B cell (primary cell): ENCODE measurements around the gene GPR25. TPM values are rescaled to one million over a fixed set of nuclear protein-coding genes. Genes with fewer than 3 reads are reported as not detected.

Experiments used
- ATAC-seq: fragments of 200-7000 bp; cut with Tn5 transposase; one replicate; pipeline ENCODE4 v1.10.0; 2021; ENCODE audit warnings: low read depth, mild to moderate bottlenecking, moderate number of reproducible peaks, moderate library complexity
- CTCF ChIA-PET: fragments of 350-600 bp; sonication (Branson Sonifier 250); formaldehyde crosslinking; loops from one replicate; lab custom pipeline; 2021; ENCODE audit warnings: antibody characterized with exemption, inconsistent platforms; lab: Charles Lee
- POLR2A ChIA-PET: fragments of 350-600 bp; sonication (Branson Sonifier 250); formaldehyde crosslinking; loops from one replicate; lab custom pipeline; 2021; ENCODE audit warnings: antibody characterized with exemption; lab: Charles Lee
- DNase-seq: peaks from one replicate; pipeline ENCODE4 v3.0.0; 2013
- H2AFZ ChIP-seq: 2 replicates; pipeline ENCODE4 v1.6.1; 2012; ENCODE audit warnings: mild to moderate bottlenecking, low read depth, low read length; ENCODE audit not compliant: insufficient read depth, poor library complexity, severe bottlenecking
- H3K27ac ChIP-seq, 2 donors: 1 replicate in 1 of 2; 2 replicates in 1 of 2; pipeline ENCODE4 v1.5.1; 2012 to 2013; ENCODE audit warnings: low read length in 2 of 2, mild to moderate bottlenecking in 2 of 2, moderate library complexity in 1 of 2
- H3K27me3 ChIP-seq, 4 experiments: fragments of 200-600 bp in 1 of 4; sonication (generic) in 1 of 4; replicated peaks in 1 of 4; 1 replicate in 2 of 4; 2 replicates in 2 of 4; pipeline versions ENCODE4 v1.6.1 to v1.7.0; 2013 to 2016; ENCODE audit warnings: low read length in 3 of 4, mild to moderate bottlenecking in 2 of 4, mixed read lengths in 1 of 4, moderate library complexity in 1 of 4; ENCODE audit not compliant: insufficient read depth in 4 of 4, control insufficient read depth in 3 of 4; ENCODE audit errors: control extremely low read depth in 1 of 4
- H3K36me3 ChIP-seq, 2 experiments: replicated peaks in 1 of 2; 1 replicate in 1 of 2; 2 replicates in 1 of 2; pipeline versions ENCODE4 v1.6.1 to v1.7.1; 2013; ENCODE audit warnings: low read length in 1 of 2; ENCODE audit not compliant: insufficient read depth in 2 of 2, control insufficient read depth in 1 of 2; ENCODE audit errors: control extremely low read depth in 1 of 2, extremely low read depth in 1 of 2
- H3K4me1 ChIP-seq, 2 donors: fragments of 200-600 bp in 1 of 2; sonication (generic) in 1 of 2; 1 replicate in 1 of 2; 2 replicates in 1 of 2; pipeline versions ENCODE4 v1.5.1 to v1.6.1; 2013 to 2017; ENCODE audit warnings: low read length in 2 of 2; ENCODE audit not compliant: control insufficient read depth in 2 of 2, insufficient read depth in 2 of 2
- H3K4me2 ChIP-seq: replicated peaks from 2 replicates; pipeline ENCODE3; 2012; ENCODE audit warnings: mild to moderate bottlenecking, low read depth, low read length; ENCODE audit not compliant: poor library complexity, severe bottlenecking
- H3K4me3 ChIP-seq, 5 experiments: fragments of 200-600 bp in 1 of 5; sonication (generic) in 1 of 5; 1 replicate in 3 of 5; 2 replicates in 2 of 5; pipeline versions ENCODE4 v1.5.1 to v1.7.0; 2011 to 2016; ENCODE audit warnings: low read length in 4 of 5, mild to moderate bottlenecking in 4 of 5, low read depth in 2 of 5, control low read depth in 1 of 5, moderate library complexity in 1 of 5; ENCODE audit not compliant: insufficient read depth in 1 of 5; ENCODE audit errors: control extremely low read depth in 1 of 5, extremely low read depth in 1 of 5
- H3K79me2 ChIP-seq: fragments of 200-600 bp; sonication (generic); one replicate; pipeline ENCODE4 v1.6.0; 2016; ENCODE audit warnings: low read length; ENCODE audit not compliant: control insufficient read depth, insufficient read depth
- H3K9ac ChIP-seq: fragments of 200-600 bp; sonication (generic); 2 replicates; pipeline ENCODE4 v1.6.1; 2017; ENCODE audit warnings: mild to moderate bottlenecking, low read length, moderate library complexity
- H3K9me3 ChIP-seq, 3 donors: one replicate each; pipeline versions ENCODE4 v1.6.1 to v1.7.1; 2013; ENCODE audit warnings: low read length in 2 of 3; ENCODE audit not compliant: control insufficient read depth in 2 of 3, insufficient read depth in 1 of 3; ENCODE audit errors: control extremely low read depth in 1 of 3
- H4K20me1 ChIP-seq: 2 replicates; pipeline ENCODE4 v1.6.0; 2012; ENCODE audit warnings: mild to moderate bottlenecking, low read length; ENCODE audit not compliant: insufficient read depth, control insufficient read depth, poor library complexity, severe bottlenecking
- H3K27ac Mint-ChIP-seq: one replicate; pipeline ENCODE4 v1.8.0; 2021; ENCODE audit warnings: mixed read lengths
- H3K27me3 Mint-ChIP-seq: one replicate; pipeline ENCODE4 v1.8.0; 2021; ENCODE audit warnings: mixed read lengths
- H3K4me1 Mint-ChIP-seq: one replicate; pipeline ENCODE4 v1.8.0; 2021; ENCODE audit warnings: mixed read lengths
- H3K4me3 Mint-ChIP-seq: one replicate; pipeline ENCODE4 v1.8.0; 2021; ENCODE audit warnings: mixed read lengths
- H3K9me3 Mint-ChIP-seq: one replicate; pipeline ENCODE4 v1.8.0; 2022; ENCODE audit warnings: mixed read lengths; ENCODE audit not compliant: insufficient read depth
- EZH2 ChIP-seq: IDR thresholded peaks from 2 replicates; pipeline ENCODE4 v1.6.1; 2012; ENCODE audit warnings: borderline replicate concordance, low read depth, mild to moderate bottlenecking, moderate library complexity, low read length; ENCODE audit not compliant: insufficient read depth, poor library complexity, severe bottlenecking
- WGBS: methylation state at CpG from one replicate; pipeline ENCODE4 v1.1.5; 2013; ENCODE audit warnings: missing lambda C conversion rate; ENCODE audit not compliant: insufficient coverage; 5-methylcytosine and 5-hydroxymethylcytosine counted together
- intact Hi-C: fragments of 100-400 bp; cut with micrococcal nuclease; formaldehyde crosslinking; loops from one replicate; pipeline ENCODE4 v1.10.0; 2022
- polyA plus RNA-seq: library from polyadenylated mRNA; depleted of rRNA; stranded (reverse); fragments of >200 nt; gene quantifications from 2 replicates; pipeline ENCODE4 v1.2.3, GENCODE V29; 2012
- total RNA-seq, 2 donors: library from RNA; stranded (reverse); fragments of 120-200 nt in 1 of 2; gene quantifications; 1 replicate in 1 of 2; 2 replicates in 1 of 2; pipeline versions ENCODE4 v1.2.3 to v1.2.4, GENCODE V29; 2013 to 2022
- TF ChIP-seq, protein P1 (sequence below): fragments of 200-600 bp; IDR thresholded peaks from one replicate; pipeline ENCODE4 v1.8.0; 2022; ENCODE audit warnings: antibody characterized with exemption, mild to moderate bottlenecking

GPR25 gene
- total and polyA plus RNA-seq, 2 donors (not counting 1 experiment from before 2014, with no cell fraction given), result 1.8 to 3.1 TPM

GRCh38 chr1:200897259-200897658 is 24.5 kb downstream of the GPR25 start:
- Mint-ChIP-seq H3K4me1 (peaks cover 17% of the 10 kb centered on the region), H3K27ac (no peak overlapping the region), H3K27me3 (peaks cover 7% of the 10 kb centered on the region), H3K4me3 (no peak overlapping the region), H3K9me3 (no peaks in the 10 kb centered on the region)
- Histone ChIP-seq H3K9ac (no peak overlapping the region), H3K36me3 (no peaks in the 10 kb centered on the region), H3K4me2 (no peak overlapping the region), H2AFZ (no peak overlapping the region), H4K20me1 (no peaks in the 10 kb centered on the region), H3K27ac (no peak overlapping the region), H3K79me2 (no peaks in the 10 kb centered on the region), H3K9me3 (no peaks in the 10 kb centered on the region), H3K27me3 (peaks cover 0 to 19% (median 8%) of the 10 kb centered on the region in 4 experiments), H3K4me1 (peaks cover 9 to 17% of the 10 kb centered on the region in 2 donors), H3K4me3 (no peak overlapping the region)
- no peak for DNase-seq
- WGBS, result 100% methylated on average over 4 of the region's 5 CpGs
- TF ChIP-seq, protein P1, sequence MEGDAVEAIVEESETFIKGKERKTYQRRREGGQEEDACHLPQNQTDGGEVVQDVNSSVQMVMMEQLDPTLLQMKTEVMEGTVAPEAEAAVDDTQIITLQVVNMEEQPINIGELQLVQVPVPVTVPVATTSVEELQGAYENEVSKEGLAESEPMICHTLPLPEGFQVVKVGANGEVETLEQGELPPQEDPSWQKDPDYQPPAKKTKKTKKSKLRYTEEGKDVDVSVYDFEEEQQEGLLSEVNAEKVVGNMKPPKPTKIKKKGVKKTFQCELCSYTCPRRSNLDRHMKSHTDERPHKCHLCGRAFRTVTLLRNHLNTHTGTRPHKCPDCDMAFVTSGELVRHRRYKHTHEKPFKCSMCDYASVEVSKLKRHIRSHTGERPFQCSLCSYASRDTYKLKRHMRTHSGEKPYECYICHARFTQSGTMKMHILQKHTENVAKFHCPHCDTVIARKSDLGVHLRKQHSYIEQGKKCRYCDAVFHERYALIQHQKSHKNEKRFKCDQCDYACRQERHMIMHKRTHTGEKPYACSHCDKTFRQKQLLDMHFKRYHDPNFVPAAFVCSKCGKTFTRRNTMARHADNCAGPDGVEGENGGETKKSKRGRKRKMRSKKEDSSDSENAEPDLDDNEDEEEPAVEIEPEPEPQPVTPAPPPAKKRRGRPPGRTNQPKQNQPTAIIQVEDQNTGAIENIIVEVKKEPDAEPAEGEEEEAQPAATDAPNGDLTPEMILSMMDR, result no peak
- no peak for TF ChIP-seq EZH2
- no peak for ATAC-seq
- ChIA-PET POLR2A (interaction anchor here (0.7 kb wide), 1 partner anchor 817 kb away, joined by 4 read pairs; no protein-coding TSS in a partner anchor), CTCF (interaction anchor here (1.5 kb wide), 1 partner anchor 9 kb away, joined by 3 read pairs; no protein-coding TSS in a partner anchor)
- intact Hi-C loops, result no loop called here

- no peak overlapping the region for H3K27ac ChIP-seq
- H3K4me3 Mint-ChIP-seq, result no peak overlapping the region
- no peaks in the 10 kb centered on the region for H3K36me3 ChIP-seq
- H3K27me3 ChIP-seq, result peaks cover 0 to 6% (median 3%) of the 10 kb centered on the region in 4 experiments
- peaks cover 23% of the 10 kb centered on the region for H3K4me1 Mint-ChIP-seq
- H3K4me2 ChIP-seq, result no peak overlapping the region
- H3K9me3 ChIP-seq, result no peaks in the 10 kb centered on the region
- peaks cover 5 to 20% of the 10 kb centered on the region in 2 donors for H3K4me1 ChIP-seq
- no peak overlapping the region for H3K27ac Mint-ChIP-seq
- H3K9me3 Mint-ChIP-seq, result no peaks in the 10 kb centered on the region
- no peak overlapping the region for H3K4me3 ChIP-seq
- TF ChIP-seq EZH2, result no peak
- TF ChIP-seq, protein P1, result no peak
- no peak for DNase-seq
- ChIA-PET CTCF (no interaction called here), POLR2A (no interaction called here)
- H2AFZ ChIP-seq, result no peak overlapping the region
- no peaks in the 10 kb centered on the region for H3K27me3 Mint-ChIP-seq
- H3K9ac ChIP-seq, result no peak overlapping the region
- intact Hi-C loops, result no loop called here
- 33% methylated on average over 1 of the region's 3 CpGs for WGBS
- H3K79me2 ChIP-seq, result no peaks in the 10 kb centered on the region
- ATAC-seq, result no peak
- no peaks in the 10 kb centered on the region for H4K20me1 ChIP-seq
Observed at GRCh38 chr1:200899015-200899386, 26.2 kb downstream of the GPR25 start.
